Uterus (tissue), 4 donors: ENCODE data around the gene CEP72. TPM values are rescaled to one million over a fixed set of nuclear protein-coding genes. Genes with fewer than 3 reads are reported as not detected.

Experiments used
- DNase-seq, 2 donors: peaks; one replicate each; pipeline ENCODE4 v3.0.0-alpha.2; 2019 to 2020
- H3K27ac ChIP-seq, 2 donors: fragments of 200-600 bp; sonication (generic); 1 replicate in 1 of 2; 2 replicates in 1 of 2; pipeline ENCODE4 v1.5.1; 2016 to 2018
- H3K27me3 ChIP-seq, 2 donors: fragments of 200-600 bp; sonication (generic); one replicate each; pipeline ENCODE4 v1.5.1; 2018 to 2019; ENCODE audit warnings: control low read depth in 1 of 2
- H3K36me3 ChIP-seq, 2 donors: fragments of 200-600 bp; sonication (generic); one replicate each; pipeline ENCODE4 v1.5.1; 2019; ENCODE audit warnings: control low read depth in 1 of 2
- H3K4me1 ChIP-seq, 2 donors: fragments of 200-600 bp; sonication (generic); one replicate each; pipeline ENCODE4 v1.5.1; 2018 to 2019; ENCODE audit warnings: control low read depth in 1 of 2
- H3K4me3 ChIP-seq, 2 donors: fragments of 200-600 bp; sonication (generic); 1 replicate in 1 of 2; 2 replicates in 1 of 2; pipeline ENCODE4 v1.5.1; 2018 to 2019; ENCODE audit warnings: mild to moderate bottlenecking in 1 of 2
- H3K9me3 ChIP-seq, 2 donors: fragments of 200-600 bp; sonication (generic); one replicate each; pipeline ENCODE4 v1.5.1; 2019; ENCODE audit warnings: control low read depth in 1 of 2
- POLR2A ChIP-seq, 2 donors: fragments of 450-650 bp; IDR thresholded peaks; one replicate each; pipeline ENCODE4 v1.6.1; 2016; ENCODE audit warnings: antibody characterized with exemption in 2 of 2, mild to moderate bottlenecking in 1 of 2, moderate library complexity in 1 of 2
- intact Hi-C: fragments of 100-400 bp; cut with DNase I; formaldehyde crosslinking; loops from one replicate; pipeline ENCODE4 v1.15.1; 2023; ENCODE audit warnings: low total_unique reads
- total RNA-seq, 4 donors: library from RNA; depleted of rRNA in 3 of 4; stranded (reverse); fragments of >200 nt in 3 of 4; gene quantifications; one replicate each; pipeline versions ENCODE4 v1.1.0 to v1.2.4, GENCODE V29; 2014 to 2023
- TF ChIP-seq, protein P1 (sequence below), 4 experiments: fragments of 200-600 bp in 2 of 4; fragments of 450-650 bp in 2 of 4; sonication (generic) in 2 of 4; IDR thresholded peaks; one replicate each; pipeline ENCODE4 v1.5.1; 2016 to 2019; ENCODE audit warnings: antibody characterized with exemption in 4 of 4, mild to moderate bottlenecking in 2 of 4, moderate library complexity in 1 of 4
- donor health status: DM: yes; HTN: yes; CAD: no.

The CEP72 gene
- total RNA-seq, 4 donors from 2014 or later, result 0.26 to 11.9 (median 4.9) TPM

DNA sequence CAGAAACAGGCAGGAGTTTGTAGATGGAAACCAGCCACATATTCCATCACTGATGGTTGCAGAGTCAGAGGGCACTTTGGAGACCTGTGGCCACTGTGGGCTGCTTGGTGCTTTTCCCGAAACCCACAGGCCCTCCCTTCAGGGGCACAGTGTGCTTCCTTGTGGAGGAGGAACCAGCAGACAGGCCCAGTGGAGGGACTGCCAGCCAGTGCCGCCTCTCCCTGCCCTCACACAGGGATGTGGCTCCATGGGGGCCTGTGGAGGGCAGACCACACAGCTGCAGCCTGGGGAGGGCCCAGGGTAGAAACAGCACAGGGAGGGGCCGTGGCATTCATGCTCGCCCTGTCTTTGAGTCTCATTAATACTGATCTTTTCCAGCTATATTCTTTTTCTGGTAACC is 35.2 kb downstream of the CEP72 start:
- intact Hi-C loops, result no loop called here
- H3K36me3 ChIP-seq, result no peaks in the 10 kb centered on the region
- H3K27ac ChIP-seq, result no peak overlapping the region
- no peaks in the 10 kb centered on the region for H3K4me1 ChIP-seq
- TF ChIP-seq, protein P1, sequence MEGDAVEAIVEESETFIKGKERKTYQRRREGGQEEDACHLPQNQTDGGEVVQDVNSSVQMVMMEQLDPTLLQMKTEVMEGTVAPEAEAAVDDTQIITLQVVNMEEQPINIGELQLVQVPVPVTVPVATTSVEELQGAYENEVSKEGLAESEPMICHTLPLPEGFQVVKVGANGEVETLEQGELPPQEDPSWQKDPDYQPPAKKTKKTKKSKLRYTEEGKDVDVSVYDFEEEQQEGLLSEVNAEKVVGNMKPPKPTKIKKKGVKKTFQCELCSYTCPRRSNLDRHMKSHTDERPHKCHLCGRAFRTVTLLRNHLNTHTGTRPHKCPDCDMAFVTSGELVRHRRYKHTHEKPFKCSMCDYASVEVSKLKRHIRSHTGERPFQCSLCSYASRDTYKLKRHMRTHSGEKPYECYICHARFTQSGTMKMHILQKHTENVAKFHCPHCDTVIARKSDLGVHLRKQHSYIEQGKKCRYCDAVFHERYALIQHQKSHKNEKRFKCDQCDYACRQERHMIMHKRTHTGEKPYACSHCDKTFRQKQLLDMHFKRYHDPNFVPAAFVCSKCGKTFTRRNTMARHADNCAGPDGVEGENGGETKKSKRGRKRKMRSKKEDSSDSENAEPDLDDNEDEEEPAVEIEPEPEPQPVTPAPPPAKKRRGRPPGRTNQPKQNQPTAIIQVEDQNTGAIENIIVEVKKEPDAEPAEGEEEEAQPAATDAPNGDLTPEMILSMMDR (IDR thresholded peaks at IDR 0.05), result no peak
- TF ChIP-seq POLR2A (IDR thresholded peaks at IDR 0.05), result no peak
- no peak for DNase-seq
- no peaks in the 10 kb centered on the region for H3K27me3 ChIP-seq
- H3K9me3 ChIP-seq, result no peaks in the 10 kb centered on the region
- H3K4me3 ChIP-seq, result no peak overlapping the region

DNA sequence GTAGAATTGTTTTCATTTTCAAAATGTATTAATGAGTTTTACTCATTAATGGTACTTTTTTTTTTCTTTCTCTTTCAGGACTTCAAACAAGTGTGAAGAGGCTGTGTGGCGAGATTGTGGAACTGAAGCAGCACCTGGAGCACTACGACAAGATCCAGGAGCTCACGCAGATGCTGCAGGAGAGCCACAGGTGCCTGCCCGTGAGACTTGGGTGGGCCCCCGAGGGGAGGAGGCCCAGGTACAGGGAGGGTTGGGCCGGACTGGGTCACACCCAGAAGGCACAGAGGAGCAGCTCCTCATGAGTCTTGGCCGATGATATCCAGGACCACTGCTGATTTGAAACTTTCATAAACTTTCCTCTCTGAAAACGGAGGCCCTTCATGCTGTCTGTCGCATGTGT is 35.6 kb downstream of the CEP72 start:
- H3K4me3 ChIP-seq, result no peak overlapping the region
- TF ChIP-seq POLR2A (IDR thresholded peaks at IDR 0.05), result no peak
- TF ChIP-seq, protein P1 (IDR thresholded peaks at IDR 0.05), result no peak
- H3K4me1 ChIP-seq, result no peaks in the 10 kb centered on the region
- H3K27ac ChIP-seq, result no peak overlapping the region
- no peaks in the 10 kb centered on the region for H3K36me3 ChIP-seq
- no peaks in the 10 kb centered on the region for H3K9me3 ChIP-seq
- intact Hi-C loops, result no loop called here
- no peak for DNase-seq
- no peaks in the 10 kb centered on the region for H3K27me3 ChIP-seq

DNA sequence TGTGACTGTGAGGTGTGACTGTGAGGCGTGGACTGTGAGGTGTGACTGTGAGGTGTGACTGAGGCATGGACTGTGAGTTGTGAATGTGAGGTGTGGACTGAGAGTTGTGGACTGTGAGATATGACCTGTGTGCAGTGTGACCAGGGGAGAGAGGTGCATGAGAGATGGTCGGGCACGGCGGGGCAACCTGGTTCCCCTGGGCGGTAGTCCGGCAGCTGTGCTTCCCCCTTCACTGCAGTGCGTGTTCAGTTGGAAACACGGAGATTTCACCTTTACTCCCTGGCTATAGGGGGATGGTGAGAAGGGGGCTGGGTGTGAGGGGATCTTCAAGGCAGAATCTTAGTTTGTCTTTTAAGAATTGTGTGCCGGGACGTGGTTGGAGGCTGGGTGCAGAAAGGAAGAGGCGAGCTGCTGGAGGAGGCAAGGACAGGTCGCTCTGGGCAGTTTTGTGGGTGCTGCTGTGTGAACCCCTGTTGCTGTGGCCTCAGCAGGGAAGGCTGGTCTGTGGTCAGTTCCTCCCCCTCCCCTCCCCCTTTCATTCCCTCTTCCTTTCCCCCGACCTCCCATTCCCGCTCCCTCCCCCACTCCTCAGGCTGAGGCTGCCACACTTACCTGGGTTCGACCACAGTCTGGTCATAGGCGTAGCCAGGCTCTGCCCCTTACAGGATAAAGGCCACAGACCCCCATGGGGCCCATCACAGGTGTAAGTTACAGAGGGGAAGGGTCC is 39.3 kb downstream of the CEP72 start:
- TF ChIP-seq, protein P1 (IDR thresholded peaks at IDR 0.05), result no peak
- TF ChIP-seq POLR2A (IDR thresholded peaks at IDR 0.05), result no peak
- DNase-seq, result no peak
- Histone ChIP-seq H3K4me1 (no peaks in the 10 kb centered on the region), H3K4me3 (no peak overlapping the region), H3K36me3 (no peaks in the 10 kb centered on the region), H3K9me3 (no peaks in the 10 kb centered on the region), H3K27me3 (no peaks in the 10 kb centered on the region), H3K27ac (no peak overlapping the region)
- intact Hi-C loops, result no loop called here

DNA sequence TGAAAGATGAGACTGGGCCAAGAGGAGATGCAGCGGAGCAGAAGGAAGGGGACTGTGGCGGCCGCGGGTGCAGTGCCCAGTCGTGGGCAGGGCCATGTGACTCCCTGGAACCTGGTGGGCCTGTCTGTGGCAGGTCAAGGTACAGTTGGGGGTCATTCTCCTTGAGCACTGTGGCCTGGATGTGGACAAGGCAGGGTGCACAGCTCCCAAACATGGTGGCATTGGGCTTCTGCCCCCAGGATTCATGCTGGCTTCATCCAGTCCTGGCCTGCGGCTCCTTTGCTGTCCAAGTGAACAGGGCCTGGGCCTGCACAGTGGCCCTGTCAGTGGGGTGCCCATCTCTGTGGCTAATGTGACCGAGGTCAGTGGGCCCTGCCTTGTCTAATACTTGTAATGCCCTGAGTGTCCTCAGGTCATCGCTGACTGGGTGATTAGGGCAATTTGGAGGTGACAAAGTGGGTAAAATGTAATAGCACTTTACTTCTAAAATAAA is 39.9 kb downstream of the CEP72 start:
- no peaks in the 10 kb centered on the region for H3K4me1 ChIP-seq
- no peaks in the 10 kb centered on the region for H3K27me3 ChIP-seq
- no peaks in the 10 kb centered on the region for H3K9me3 ChIP-seq
- DNase-seq, result no peak
- intact Hi-C loops, result no loop called here
- TF ChIP-seq, protein P1 (IDR thresholded peaks at IDR 0.05), result no peak
- no peak for TF ChIP-seq POLR2A (IDR thresholded peaks at IDR 0.05)
- no peak overlapping the region for H3K4me3 ChIP-seq
- H3K27ac ChIP-seq, result no peak overlapping the region
- no peaks in the 10 kb centered on the region for H3K36me3 ChIP-seq

DNA sequence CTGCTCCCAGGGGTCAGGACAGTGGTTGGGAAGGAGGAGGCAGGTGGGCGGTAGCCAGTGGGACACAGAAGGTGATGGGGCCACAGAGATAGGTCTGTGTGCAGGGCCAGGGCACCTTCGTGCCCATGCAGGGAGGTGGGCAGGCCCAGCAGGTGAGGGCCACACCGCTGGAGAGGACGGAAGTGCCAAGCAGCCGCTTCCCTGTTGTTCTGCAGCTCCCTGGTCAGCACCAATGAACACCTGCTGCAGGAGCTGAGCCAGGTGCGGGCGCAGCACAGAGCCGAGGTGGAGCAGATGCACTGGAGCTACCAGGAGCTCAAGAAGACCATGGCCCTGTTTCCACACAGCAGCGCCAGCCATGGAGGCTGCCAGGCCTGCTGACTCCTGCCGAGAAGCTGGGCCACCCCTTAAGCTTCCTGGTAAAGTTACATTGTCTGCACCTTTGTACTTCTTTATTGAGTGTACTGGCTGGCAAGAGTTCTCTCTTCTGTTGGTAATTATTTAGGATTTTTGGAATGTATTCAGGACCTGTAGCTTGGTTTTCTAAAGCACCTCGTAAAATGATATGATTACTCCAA is 40.7 kb downstream of the CEP72 start:
- Histone ChIP-seq H3K27ac (no peak overlapping the region), H3K36me3 (no peaks in the 10 kb centered on the region), H3K27me3 (no peaks in the 10 kb centered on the region), H3K4me1 (no peaks in the 10 kb centered on the region), H3K9me3 (no peaks in the 10 kb centered on the region), H3K4me3 (no peak overlapping the region)
- TF ChIP-seq, protein P1 (IDR thresholded peaks at IDR 0.05), result no peak
- no peak for TF ChIP-seq POLR2A (IDR thresholded peaks at IDR 0.05)
- no peak for DNase-seq
- intact Hi-C loops, result no loop called here
